Raji (cell line): Measurements from ENCODE around the gene LALBA.

Experiments
- POLR2A ChIP-seq: IDR thresholded peaks from 2 replicates; pipeline ENCODE4 v1.6.1; 2011; ENCODE audit warnings: low read depth, low read length, control low read depth; ENCODE audit not compliant: insufficient read depth

LALBA gene

GRCh38 chr12:48542300-48542928 is 27.4 kb downstream of the LALBA start:
- TF ChIP-seq POLR2A: no peak

- no peak for TF ChIP-seq POLR2A
Measured at GRCh38 chr12:48536602-48537001, 33.2 kb downstream of the LALBA start.

GRCh38 chr12:48532601-48533000 is 37.2 kb downstream of the LALBA start:
- no peak for TF ChIP-seq POLR2A

- TF ChIP-seq POLR2A: no peak
Measured at GRCh38 chr12:48527891-48528670, 41.8 kb downstream of the LALBA start.

GRCh38 chr12:48525332-48525731 is 44.5 kb downstream of the LALBA start, which contains the start of gene OR8S1:
OR8S1 (plus strand) TSS chr12:48525632; CDS start chr12:48525632, 0 bp downstream.
- no peak for TF ChIP-seq POLR2A
